Left renal cortex interstitium (tissue), 4 donors: Measurements from ENCODE around the gene ADM5. TPM values are rescaled to one million over a fixed set of nuclear protein-coding genes. Genes with fewer than 3 reads are reported as not detected.
"Not testable (repeated sequence)": the region's sequence is repeated elsewhere in the genome, so short reads cannot be mapped to it uniquely, and the experiment has no call there.

ENCODE experiments used
- DNase-seq, 4 donors: peaks; one replicate each; pipeline ENCODE4 v3.0.0-alpha.2; 2013; ENCODE audit warnings: low read depth in 4 of 4, low spot score in 2 of 4, missing footprints in 1 of 4
- polyA plus RNA-seq, 4 donors: library from polyadenylated mRNA; unstranded; fragments of 120-200 nt; gene quantifications; one replicate each; pipeline ENCODE4 v1.2.1, GENCODE V29; 2013; ENCODE audit not compliant: insufficient read length in 4 of 4

The ADM5 gene
- polyA plus RNA-seq, 4 donors = 0.49 to 2.1 (median 1.5) TPM

- DNase-seq = no peak
Observed at GRCh38 chr19:49696865-49697264, 7.5 kb downstream of the ADM5 start.

GRCh38 chr19:49699364-49699763, 10.0 kb downstream of the ADM5 start:
- DNase-seq = no peak

- no peak for DNase-seq
Observed at GRCh38 chr19:49700563-49700962, 11.2 kb downstream of the ADM5 start.

GRCh38 chr19:49701271-49701786, 11.9 kb downstream of the ADM5 start:
- DNase-seq = no peak

GRCh38 chr19:49704888-49705642, 15.7 kb downstream of the ADM5 start:
- no peak for DNase-seq

- DNase-seq = no peak
Observed at GRCh38 chr19:49705919-49706318, 16.5 kb downstream of the ADM5 start.

- DNase-seq = no peak
Observed at GRCh38 chr19:49710372-49710951, 21.1 kb downstream of the ADM5 start.

GRCh38 chr19:49712397-49712859, 23.0 kb downstream of the ADM5 start:
- DNase-seq = no peak

GRCh38 chr19:49713236-49713845, 23.9 kb downstream of the ADM5 start:
- no peak for DNase-seq

GRCh38 chr19:49716154-49716553, 26.8 kb downstream of the ADM5 start:
- DNase-seq = no peak

- DNase-seq = no peak
Observed at GRCh38 chr19:49718511-49718910, 29.1 kb downstream of the ADM5 start.

- DNase-seq = no peak
Observed at GRCh38 chr19:49718991-49719390, 29.6 kb downstream of the ADM5 start.

- DNase-seq = not testable (repeated sequence)
Observed at GRCh38 chr19:49719420-49719819, 30.0 kb downstream of the ADM5 start.

- peak in 1 of 4 donors; percentile 12 for DNase-seq
Observed at GRCh38 chr19:49727217-49728030, 38.0 kb downstream of the ADM5 start.

GRCh38 chr19:49730166-49730565, 40.8 kb downstream of the ADM5 start:
- DNase-seq = no peak

- no peak for DNase-seq
Observed at GRCh38 chr19:49738268-49738667, 48.9 kb downstream of the ADM5 start.

- no peak for DNase-seq
Observed at GRCh38 chr19:49739098-49739497, 49.7 kb downstream of the ADM5 start.

- no peak for DNase-seq
Observed at GRCh38 chr19:49739933-49740332, 50.5 kb downstream of the ADM5 start.
